GM04504 (cell line): Measurements from ENCODE around the gene PSMA8.
"Not testable (repeated sequence)": the region's sequence is repeated elsewhere in the genome, so short reads cannot be mapped to it uniquely, and the experiment has no call there.

ENCODE experiments used
- DNase-seq: peaks from one replicate; pipeline ENCODE4 v3.0.0-alpha.2; 2012; ENCODE audit warnings: low read depth

The PSMA8 gene

GRCh38 chr18:26133652-26134051, at the start of gene PSMA8:
PSMA8 (plus strand) TSS chr18:26133869; CDS start chr18:26133966, 97 bp downstream.
- DNase-seq, result no peak

- no peak for DNase-seq
These were observed 48.6 kb upstream of the PSMA8 start for GRCh38 chr18:26085056-26085455.

DNA sequence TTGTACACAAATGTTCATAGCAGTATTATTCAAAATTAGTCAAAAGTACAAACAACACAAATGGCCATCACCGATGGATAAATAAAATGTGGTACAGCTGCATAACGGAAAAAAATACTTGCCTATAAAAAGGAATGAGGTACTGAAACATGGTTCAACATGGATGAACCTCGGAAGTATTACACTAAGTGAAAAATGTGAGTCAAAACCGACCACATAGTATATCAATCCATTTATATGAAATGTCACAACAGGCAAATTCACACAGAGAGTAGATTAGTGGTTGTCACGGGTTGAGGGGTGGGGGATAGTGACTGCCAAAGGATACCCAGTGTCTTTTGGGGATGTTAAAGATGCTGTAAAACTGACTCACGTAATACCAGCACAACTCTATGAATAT, 46.7 kb upstream of the PSMA8 start:
- DNase-seq, result no peak

DNA sequence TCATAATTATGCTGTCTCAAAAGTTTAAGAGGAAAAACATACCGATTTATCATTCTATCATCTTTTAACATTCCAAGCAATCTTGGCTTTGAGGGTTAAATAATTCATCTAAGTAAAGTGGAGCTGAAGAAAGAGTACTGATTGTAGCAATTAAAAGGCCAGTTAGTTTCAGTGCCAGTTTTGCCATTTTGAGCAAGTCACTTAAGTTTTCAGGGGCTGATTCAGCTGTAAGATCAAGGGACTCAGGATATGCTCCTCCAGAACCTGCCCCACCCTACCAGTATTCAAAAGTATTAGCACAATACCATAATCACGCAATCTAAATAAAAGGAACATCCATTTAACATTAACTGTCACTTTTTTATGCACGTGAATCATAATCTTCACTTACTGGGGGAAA, 45.2 kb upstream of the PSMA8 start:
- no peak for DNase-seq

DNA sequence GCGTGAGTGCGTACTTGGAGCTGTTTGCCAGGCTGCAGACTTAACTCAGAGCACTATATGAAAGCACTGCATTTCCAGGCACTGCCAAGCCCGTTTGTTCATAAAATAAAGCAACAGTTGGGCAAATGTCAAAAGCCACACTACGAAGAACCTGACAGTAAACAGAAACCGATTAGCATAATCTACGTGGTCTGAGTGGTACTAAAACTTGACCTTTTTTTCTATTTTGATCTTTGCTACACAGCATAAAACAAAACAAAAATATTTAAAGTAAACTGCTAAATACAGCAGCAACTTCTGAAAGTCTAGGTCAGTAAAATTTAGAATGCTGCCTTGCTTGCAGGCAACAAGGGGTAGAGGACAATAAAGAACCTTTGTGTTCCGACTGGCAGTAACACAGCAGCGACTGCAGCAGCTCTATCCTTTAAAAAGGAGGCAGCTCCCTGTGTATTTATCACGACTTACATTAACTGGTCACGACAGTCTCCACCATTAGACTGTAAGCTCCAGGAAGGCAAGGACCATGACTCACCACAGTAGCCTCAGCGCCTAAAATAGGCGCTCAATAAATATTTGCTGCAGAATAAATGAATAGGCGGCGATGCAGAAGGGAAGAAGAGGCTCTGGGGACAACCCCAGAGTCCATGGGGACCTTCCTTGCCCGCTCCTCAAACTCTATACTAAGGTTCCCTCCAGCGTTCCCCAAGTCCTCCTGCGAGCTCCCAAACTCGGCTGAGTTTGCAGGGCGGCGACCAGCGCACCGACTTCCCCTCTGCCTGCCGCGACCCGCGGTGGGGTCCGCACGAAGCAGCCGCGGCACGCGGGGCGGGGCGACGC, 44.2 kb upstream of the PSMA8 start:
- DNase-seq, result no peak

- peak; percentile 88 for DNase-seq
These were observed 43.3 kb upstream of the PSMA8 start, which contains the start of gene SS18 for GRCh38 chr18:26090130-26091046. SS18 (minus strand) TSS chr18:26090613; CDS start chr18:26090569, 44 bp downstream.

DNA sequence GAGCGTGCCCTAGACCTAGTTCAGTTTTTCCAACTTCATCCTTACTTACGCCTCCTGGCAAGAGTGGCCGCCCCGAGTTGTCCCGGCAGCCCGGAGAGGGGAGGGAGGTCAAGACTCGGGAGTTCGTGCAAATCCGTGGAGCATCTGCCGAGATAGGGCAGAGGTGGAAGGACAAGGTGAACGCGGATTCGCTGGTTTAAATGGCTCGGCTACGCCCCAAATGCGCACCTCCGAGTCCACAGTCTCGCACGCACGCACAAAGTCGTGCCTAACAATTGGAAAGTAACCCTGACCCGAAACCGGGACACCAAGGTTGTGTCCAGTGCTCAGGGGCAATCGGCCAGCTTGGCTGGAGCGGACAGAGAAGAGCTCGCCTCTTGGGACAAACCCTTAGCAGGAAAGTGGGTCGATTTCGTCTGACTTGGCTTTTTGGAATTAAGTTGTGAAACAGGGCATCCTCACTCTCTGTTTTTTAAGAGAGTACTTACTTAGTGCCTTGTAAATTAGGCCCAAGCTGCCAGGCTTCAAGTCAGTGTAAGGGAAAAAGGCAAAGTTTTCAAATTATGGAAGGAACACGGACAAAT, 42.5 kb upstream of the PSMA8 start:
- DNase-seq, result no peak

- no peak for DNase-seq
These were observed 36.8 kb upstream of the PSMA8 start for GRCh38 chr18:26096852-26097251.

GRCh38 chr18:26097563-26097962, 36.1 kb upstream of the PSMA8 start:
- DNase-seq, result no peak

DNA sequence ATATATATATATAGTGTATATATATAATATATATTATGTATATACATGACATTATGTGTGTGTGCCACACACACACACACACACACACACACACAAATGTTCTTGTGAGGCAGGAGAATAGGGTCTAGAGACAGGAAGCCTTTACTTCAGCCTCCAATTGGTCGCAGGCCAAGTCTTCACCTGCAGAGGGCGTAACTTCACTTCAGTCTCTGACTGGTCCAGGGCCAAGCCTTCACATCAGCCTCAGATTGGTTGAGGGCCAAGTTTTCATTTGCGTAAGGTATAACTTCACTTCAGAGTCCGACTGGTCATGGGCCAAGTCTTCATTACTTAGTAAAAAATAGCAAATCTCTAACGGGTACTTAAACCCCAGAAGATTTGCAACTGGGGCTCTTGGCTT, 30.1 kb upstream of the PSMA8 start:
- DNase-seq, result no peak

GRCh38 chr18:26104035-26104434, 29.6 kb upstream of the PSMA8 start:
- no peak for DNase-seq

- DNase-seq, result no peak
These were observed 14.4 kb upstream of the PSMA8 start for GRCh38 chr18:26119246-26119645.

GRCh38 chr18:26121476-26121875, 12.2 kb upstream of the PSMA8 start:
- DNase-seq, result no peak

- DNase-seq, result not testable (repeated sequence)
These were observed 11.7 kb upstream of the PSMA8 start for GRCh38 chr18:26121994-26122393.

DNA sequence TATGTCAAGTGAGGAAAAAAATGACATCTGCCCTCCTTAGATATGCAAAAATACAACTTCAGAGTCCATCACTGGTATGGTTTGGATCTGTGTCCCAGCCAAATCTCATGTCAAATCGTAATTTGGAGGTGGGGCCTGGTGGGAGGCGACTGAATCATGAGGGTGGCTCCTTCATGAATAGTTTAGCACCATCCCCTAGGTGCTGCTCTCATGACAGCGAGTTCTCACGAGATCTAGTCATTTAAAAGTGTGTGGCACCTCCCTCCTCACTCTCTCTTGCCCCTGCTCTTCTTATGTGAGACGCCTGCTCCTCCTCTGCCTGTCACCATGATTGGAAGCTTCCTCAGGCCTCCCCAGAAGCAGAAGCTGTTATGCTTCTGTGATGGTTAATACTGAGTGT, 5.9 kb upstream of the PSMA8 start:
- DNase-seq, result no peak

- DNase-seq, result not testable (repeated sequence)
These were observed 5.5 kb upstream of the PSMA8 start for GRCh38 chr18:26128192-26128591.

DNA sequence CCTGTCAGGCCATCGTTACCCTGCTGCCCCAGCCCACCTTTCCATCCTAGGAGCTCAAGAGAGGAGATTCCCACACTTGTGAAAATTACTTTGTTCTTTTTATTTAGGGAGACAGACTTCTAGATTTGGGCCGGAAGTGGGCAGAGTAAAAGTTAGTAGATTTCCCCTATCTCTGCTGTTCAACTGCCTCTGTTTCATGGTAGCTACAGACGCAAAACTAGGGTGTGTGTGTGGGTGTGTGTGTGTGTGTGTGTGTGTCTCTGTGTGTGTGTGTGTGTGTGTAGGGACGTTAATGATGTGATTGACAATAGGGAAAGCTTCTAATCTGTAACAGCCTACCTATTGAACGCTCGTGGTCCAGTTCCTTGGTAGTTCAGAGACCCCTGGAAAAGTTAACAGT, 438 bp downstream of the PSMA8 start:
- no peak for DNase-seq

DNA sequence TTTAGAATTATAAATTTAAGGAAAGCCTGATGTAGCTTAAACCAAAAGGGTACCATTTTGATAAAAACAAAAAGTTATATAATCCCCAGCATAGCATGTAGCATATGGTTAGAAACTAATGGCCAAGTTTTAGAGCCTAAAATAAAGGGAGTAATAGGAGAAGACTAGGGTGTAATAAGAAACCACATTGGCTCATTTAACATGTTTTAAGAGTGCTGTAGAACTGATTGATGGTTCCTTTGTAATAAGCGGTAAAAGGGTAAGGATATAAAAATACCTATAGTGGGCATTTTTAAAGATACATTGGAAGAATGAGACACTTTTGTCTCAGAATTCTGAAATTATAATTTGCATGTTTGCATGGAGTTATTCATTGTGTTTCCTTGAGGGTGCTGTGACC, 1.9 kb downstream of the PSMA8 start:
- no peak for DNase-seq

DNA sequence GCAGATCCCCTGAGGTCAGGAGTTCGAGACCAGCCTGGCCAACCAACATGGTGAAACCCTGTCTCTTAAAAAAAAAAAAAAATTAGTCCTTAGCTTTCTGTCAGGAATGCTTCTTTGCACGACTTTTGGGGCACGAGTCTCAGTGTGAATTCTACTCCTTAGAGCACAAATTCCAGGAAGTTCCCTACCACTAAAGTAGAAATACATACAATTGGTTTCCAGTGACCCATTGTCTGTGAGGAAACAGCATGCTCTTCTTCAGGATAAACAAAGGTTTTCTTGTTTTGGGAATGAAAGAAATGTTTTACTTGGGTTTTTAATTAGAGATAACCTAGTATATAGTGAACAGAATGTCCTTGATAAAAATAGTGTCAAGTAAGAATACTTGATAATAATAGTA, 23.7 kb downstream of the PSMA8 start:
- DNase-seq, result no peak

DNA sequence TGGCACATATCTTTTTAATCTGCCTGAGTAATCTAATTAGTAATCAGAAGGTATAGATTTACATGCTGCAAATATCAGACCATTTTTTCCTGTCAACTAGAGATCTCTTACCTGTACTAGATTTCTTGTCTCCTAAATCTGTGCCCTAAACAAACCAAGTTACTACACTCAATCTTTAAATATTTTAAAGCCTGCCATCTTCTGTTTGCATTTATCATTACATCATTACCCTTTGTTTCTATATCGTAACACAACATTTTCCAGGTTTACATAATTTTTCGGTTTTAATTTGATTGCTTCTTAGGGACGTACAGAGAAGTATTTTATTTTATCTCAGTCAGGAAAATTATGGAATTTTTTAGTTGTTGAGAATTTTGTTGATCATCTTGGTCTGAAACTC, 25.7 kb downstream of the PSMA8 start:
- no peak for DNase-seq

DNA sequence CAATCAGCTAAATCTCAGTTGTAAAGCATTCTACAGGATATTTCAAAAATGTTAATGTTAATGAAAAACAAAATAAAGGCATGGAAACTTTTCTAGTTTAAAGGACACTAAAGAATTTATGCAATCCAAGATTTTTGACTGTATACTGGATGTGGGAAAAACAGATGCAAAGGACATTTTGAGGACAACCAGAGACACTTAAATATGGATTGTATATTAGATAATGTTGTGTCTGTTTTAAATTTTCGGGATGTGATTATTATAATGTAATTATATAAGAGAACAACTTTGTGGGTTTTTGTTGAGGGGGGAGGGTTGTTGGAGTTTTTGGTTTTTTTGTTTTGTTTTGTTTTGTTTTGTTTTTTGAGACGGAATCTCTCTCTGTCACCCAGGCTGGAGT, 30.9 kb downstream of the PSMA8 start:
- DNase-seq, result no peak

DNA sequence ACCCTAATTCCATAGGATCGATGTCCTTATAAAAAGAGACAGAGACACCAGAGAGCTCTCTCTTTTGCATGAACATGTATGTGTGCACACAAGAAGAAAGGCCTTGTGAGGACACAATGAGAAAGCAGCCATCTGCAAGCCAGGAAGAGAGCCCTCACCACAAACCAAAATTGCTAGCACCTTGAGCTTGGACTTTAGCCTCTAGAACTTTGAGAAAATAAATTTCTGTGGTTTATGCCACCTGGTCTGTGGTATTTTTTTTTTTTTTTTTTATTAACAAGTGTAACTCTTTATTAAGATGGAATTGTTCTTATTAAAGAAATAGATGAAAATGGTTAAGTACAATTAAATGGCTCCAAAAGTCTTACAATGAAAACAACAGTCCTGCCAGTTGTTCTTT, 33.9 kb downstream of the PSMA8 start:
- DNase-seq, result not testable (repeated sequence)

- no peak for DNase-seq
These were observed 41.8 kb downstream of the PSMA8 start for GRCh38 chr18:26175481-26175880.
